ENCODE data around the gene ENOX1.

The ENOX1 gene

GRCh38 chr13:43444081-43444480 lies 342.7 kb downstream of the ENOX1 start:
- H3K4me3 ChIP-seq (ENCODE audit: low read depth, low read length, poor library complexity, severe bottlenecking) = no peak overlapping the region
- no peak overlapping the region for H2AFZ ChIP-seq (ENCODE audit: low read length)
- no peaks in the 10 kb centered on the region for H3F3A ChIP-seq (ENCODE audit: insufficient read depth, low read length)
- H3K79me2 ChIP-seq (ENCODE audit: insufficient read depth, low read length) = no peaks in the 10 kb centered on the region
- H3K27me3 ChIP-seq (ENCODE audit: insufficient read depth, low read length) = no peaks in the 10 kb centered on the region; the same call in 1 of the 2 replicates
- H3K9me3 ChIP-seq (ENCODE audit: low read length) = no peaks in the 10 kb centered on the region
- TF ChIP-seq, protein P1, sequence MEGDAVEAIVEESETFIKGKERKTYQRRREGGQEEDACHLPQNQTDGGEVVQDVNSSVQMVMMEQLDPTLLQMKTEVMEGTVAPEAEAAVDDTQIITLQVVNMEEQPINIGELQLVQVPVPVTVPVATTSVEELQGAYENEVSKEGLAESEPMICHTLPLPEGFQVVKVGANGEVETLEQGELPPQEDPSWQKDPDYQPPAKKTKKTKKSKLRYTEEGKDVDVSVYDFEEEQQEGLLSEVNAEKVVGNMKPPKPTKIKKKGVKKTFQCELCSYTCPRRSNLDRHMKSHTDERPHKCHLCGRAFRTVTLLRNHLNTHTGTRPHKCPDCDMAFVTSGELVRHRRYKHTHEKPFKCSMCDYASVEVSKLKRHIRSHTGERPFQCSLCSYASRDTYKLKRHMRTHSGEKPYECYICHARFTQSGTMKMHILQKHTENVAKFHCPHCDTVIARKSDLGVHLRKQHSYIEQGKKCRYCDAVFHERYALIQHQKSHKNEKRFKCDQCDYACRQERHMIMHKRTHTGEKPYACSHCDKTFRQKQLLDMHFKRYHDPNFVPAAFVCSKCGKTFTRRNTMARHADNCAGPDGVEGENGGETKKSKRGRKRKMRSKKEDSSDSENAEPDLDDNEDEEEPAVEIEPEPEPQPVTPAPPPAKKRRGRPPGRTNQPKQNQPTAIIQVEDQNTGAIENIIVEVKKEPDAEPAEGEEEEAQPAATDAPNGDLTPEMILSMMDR (IDR thresholded peaks at IDR 0.05; ENCODE audit: low read length) = no peak
- TF ChIP-seq EZH2 (IDR thresholded peaks at IDR 0.05; ENCODE audit: borderline replicate concordance, low read length) = no peak
- H3K36me3 ChIP-seq (ENCODE audit: insufficient read depth, low read length) = no peaks in the 10 kb centered on the region
- no peaks in the 10 kb centered on the region for H3K9me2 ChIP-seq (ENCODE audit: low read depth, low read length)
- no peaks in the 10 kb centered on the region for H3K4me1 ChIP-seq (ENCODE audit: insufficient read depth, low read length, severe bottlenecking)
- H3K27ac ChIP-seq (ENCODE audit: low read depth, low read length, poor library complexity, severe bottlenecking) = no peak overlapping the region
- no peaks in the 10 kb centered on the region for H4K20me1 ChIP-seq (ENCODE audit: insufficient read depth, low read length)
- H3K9ac ChIP-seq (ENCODE audit: low read length) = no peak overlapping the region
- H3K4me2 ChIP-seq (ENCODE audit: low read length) = no peak overlapping the region

- H3K27me3 ChIP-seq (ENCODE audit: insufficient read depth, low read length) = no peaks in the 10 kb centered on the region; the same call in 1 of the 2 replicates
- no peaks in the 10 kb centered on the region for H3K9me2 ChIP-seq (ENCODE audit: low read depth, low read length)
- no peak overlapping the region for H2AFZ ChIP-seq (ENCODE audit: low read length)
- H3K4me3 ChIP-seq (ENCODE audit: low read depth, low read length, poor library complexity, severe bottlenecking) = no peak overlapping the region
- H3K4me2 ChIP-seq (ENCODE audit: low read length) = no peak overlapping the region
- H3K79me2 ChIP-seq (ENCODE audit: insufficient read depth, low read length) = no peaks in the 10 kb centered on the region
- H3K9me3 ChIP-seq (ENCODE audit: low read length) = no peaks in the 10 kb centered on the region
- H3K27ac ChIP-seq (ENCODE audit: low read depth, low read length, poor library complexity, severe bottlenecking) = no peak overlapping the region
- H4K20me1 ChIP-seq (ENCODE audit: insufficient read depth, low read length) = no peaks in the 10 kb centered on the region
- H3K36me3 ChIP-seq (ENCODE audit: insufficient read depth, low read length) = no peaks in the 10 kb centered on the region
- H3K4me1 ChIP-seq (ENCODE audit: insufficient read depth, low read length, severe bottlenecking) = no peaks in the 10 kb centered on the region
- H3K9ac ChIP-seq (ENCODE audit: low read length) = no peak overlapping the region
- TF ChIP-seq, protein P1 (IDR thresholded peaks at IDR 0.05; ENCODE audit: low read length) = no peak
- no peak for TF ChIP-seq EZH2 (IDR thresholded peaks at IDR 0.05; ENCODE audit: borderline replicate concordance, low read length)
- no peaks in the 10 kb centered on the region for H3F3A ChIP-seq (ENCODE audit: insufficient read depth, low read length)
Measured at GRCh38 chr13:43441899-43442499, 344.8 kb downstream of the ENOX1 start.

DNA sequence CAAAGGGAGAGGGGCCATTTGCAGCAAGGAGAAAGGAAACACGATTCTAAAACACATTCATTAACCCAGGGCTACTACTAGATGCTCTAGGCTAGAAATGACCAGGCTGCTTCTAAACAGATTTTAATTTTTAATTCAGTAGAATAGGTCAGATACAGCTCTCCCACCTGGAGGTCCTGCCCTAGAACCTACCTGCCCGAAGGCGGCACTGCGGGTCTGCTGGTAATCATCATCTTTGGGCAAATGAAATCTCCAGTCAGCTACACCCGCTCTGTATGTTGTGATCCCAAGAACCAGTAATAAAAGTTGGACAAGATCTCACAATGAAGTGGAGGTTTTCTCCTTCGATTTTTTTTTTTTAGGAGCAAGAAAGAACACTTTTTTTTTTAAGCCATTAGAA lies 345.3 kb downstream of the ENOX1 start:
- Histone ChIP-seq H3K79me2 (ENCODE audit: insufficient read depth, low read length) (no peaks in the 10 kb centered on the region), H3K4me1 (ENCODE audit: insufficient read depth, low read length, severe bottlenecking) (no peaks in the 10 kb centered on the region), H4K20me1 (ENCODE audit: insufficient read depth, low read length) (no peaks in the 10 kb centered on the region), H3K9me2 (ENCODE audit: low read depth, low read length) (no peaks in the 10 kb centered on the region), H3K9ac (ENCODE audit: low read length) (no peak overlapping the region), H3K9me3 (ENCODE audit: low read length) (no peaks in the 10 kb centered on the region), H3K27ac (ENCODE audit: low read depth, low read length, poor library complexity, severe bottlenecking) (no peak overlapping the region), H3K36me3 (ENCODE audit: insufficient read depth, low read length) (no peaks in the 10 kb centered on the region), H3K4me3 (ENCODE audit: low read depth, low read length, poor library complexity, severe bottlenecking) (no peak overlapping the region), H3K27me3 (ENCODE audit: insufficient read depth, low read length) (no peaks in the 10 kb centered on the region; the same call in 1 of the 2 replicates), H3K4me2 (ENCODE audit: low read length) (no peak overlapping the region), H3F3A (ENCODE audit: insufficient read depth, low read length) (no peaks in the 10 kb centered on the region), H2AFZ (ENCODE audit: low read length) (no peak overlapping the region)
- TF ChIP-seq, protein P1 (IDR thresholded peaks at IDR 0.05; ENCODE audit: low read length) = no peak
- TF ChIP-seq EZH2 (IDR thresholded peaks at IDR 0.05; ENCODE audit: borderline replicate concordance, low read length) = no peak

Data from OCI-LY1 (cell line).